ENCODE results near the gene SLC38A10.
"Not testable (repeated sequence)": the region's sequence is repeated elsewhere in the genome, so short reads cannot be mapped to it uniquely, and the experiment has no call there.

Gene SLC38A10

DNA sequence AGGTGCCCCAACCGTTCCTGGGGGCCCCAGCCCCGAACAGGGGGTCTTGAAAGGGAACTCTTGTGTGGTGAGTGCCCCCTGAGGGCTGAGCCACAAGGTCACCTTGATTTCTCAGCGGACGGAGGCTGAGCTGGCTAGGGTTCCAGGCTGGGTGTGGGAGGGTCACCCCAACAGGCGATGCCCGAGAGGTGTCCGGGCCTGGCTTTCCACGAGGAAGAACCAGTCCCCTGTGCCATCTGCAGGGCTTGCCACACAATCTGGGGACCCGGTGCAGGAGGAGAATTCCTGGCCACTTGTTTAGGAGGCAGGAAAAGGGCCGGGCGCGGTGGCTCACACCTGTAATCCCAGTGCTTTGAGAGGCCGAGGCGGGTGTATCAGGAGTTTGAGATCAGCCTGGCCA is 16.8 kb upstream of the SLC38A10 start:
- DNase-seq (ENCODE audit: low read depth), result no peak
- no peak overlapping the region for H3K4me3 ChIP-seq (ENCODE audit: control insufficient read depth, low read depth, low read length)
- TF ChIP-seq, protein P1, sequence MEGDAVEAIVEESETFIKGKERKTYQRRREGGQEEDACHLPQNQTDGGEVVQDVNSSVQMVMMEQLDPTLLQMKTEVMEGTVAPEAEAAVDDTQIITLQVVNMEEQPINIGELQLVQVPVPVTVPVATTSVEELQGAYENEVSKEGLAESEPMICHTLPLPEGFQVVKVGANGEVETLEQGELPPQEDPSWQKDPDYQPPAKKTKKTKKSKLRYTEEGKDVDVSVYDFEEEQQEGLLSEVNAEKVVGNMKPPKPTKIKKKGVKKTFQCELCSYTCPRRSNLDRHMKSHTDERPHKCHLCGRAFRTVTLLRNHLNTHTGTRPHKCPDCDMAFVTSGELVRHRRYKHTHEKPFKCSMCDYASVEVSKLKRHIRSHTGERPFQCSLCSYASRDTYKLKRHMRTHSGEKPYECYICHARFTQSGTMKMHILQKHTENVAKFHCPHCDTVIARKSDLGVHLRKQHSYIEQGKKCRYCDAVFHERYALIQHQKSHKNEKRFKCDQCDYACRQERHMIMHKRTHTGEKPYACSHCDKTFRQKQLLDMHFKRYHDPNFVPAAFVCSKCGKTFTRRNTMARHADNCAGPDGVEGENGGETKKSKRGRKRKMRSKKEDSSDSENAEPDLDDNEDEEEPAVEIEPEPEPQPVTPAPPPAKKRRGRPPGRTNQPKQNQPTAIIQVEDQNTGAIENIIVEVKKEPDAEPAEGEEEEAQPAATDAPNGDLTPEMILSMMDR (IDR thresholded peaks at IDR 0.05; ENCODE audit: control insufficient read depth, insufficient read depth, low read depth, low read length, missing control alignments), result no peak

GRCh38 chr17:81310949-81311550 is 15.9 kb upstream of the SLC38A10 start:
- TF ChIP-seq, protein P1 (IDR thresholded peaks at IDR 0.05; ENCODE audit: control insufficient read depth, insufficient read depth, low read depth, low read length, missing control alignments), result no peak
- no peak for DNase-seq (ENCODE audit: low read depth)
- H3K4me3 ChIP-seq (ENCODE audit: control insufficient read depth, low read depth, low read length), result no peak overlapping the region

GRCh38 chr17:81309859-81310839 is 15.0 kb upstream of the SLC38A10 start:
- H3K4me3 ChIP-seq (ENCODE audit: control insufficient read depth, low read depth, low read length), result no peak overlapping the region
- no peak for DNase-seq (ENCODE audit: low read depth)

DNA sequence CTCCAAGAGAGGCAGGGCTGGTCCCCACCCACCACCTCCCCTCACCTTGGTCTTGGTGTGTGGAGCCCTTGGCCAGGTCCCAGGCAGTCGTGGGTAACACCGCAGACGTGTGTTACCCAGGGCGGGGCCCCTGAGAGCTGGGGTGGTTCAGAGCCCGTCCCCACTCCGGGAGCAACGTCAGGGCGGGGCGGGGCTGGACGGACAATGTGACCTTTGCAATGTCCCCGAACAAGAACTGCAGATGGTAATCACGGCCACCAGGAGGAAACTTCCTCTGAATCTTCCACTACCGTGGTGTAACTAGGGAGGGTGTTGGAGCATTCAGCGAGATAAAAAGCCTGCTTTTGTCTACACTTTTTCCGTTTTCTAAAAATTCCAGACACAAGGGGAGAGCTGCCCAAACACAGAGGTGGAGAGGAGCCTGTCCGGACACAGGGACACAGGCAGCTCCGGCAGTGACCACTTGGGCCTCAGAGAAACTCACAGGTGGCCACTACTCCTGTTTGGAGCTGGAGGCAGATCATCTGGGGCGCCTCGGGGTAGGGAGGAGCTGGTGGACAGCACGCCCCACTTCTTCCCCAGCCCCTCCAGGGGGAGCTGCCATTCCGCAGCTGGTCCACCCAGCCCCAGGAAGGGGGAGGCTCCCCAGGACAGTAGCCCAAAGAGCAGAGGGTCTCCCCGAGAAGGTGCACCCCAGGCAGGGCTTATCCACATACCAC is 14.2 kb upstream of the SLC38A10 start:
- no peak for DNase-seq (ENCODE audit: low read depth)
- TF ChIP-seq, protein P1 (IDR thresholded peaks at IDR 0.05; ENCODE audit: control insufficient read depth, insufficient read depth, low read depth, low read length, missing control alignments), result peak; percentile 44
- peak overlapping the region; percentile 8 for H3K4me3 ChIP-seq (ENCODE audit: control insufficient read depth, low read depth, low read length)

More at GRCh38 chr17:81309859-81310839, 15.0 kb upstream of the SLC38A10 start:
- TF ChIP-seq, protein P1 (IDR thresholded peaks at IDR 0.05; ENCODE audit: control insufficient read depth, insufficient read depth, low read depth, low read length, missing control alignments), result no peak

- not testable (repeated sequence) for H3K4me3 ChIP-seq (ENCODE audit: control insufficient read depth, low read depth, low read length); DNase-seq (ENCODE audit: low read depth)
Observed at GRCh38 chr17:81308784-81309139, 13.7 kb upstream of the SLC38A10 start.

DNA sequence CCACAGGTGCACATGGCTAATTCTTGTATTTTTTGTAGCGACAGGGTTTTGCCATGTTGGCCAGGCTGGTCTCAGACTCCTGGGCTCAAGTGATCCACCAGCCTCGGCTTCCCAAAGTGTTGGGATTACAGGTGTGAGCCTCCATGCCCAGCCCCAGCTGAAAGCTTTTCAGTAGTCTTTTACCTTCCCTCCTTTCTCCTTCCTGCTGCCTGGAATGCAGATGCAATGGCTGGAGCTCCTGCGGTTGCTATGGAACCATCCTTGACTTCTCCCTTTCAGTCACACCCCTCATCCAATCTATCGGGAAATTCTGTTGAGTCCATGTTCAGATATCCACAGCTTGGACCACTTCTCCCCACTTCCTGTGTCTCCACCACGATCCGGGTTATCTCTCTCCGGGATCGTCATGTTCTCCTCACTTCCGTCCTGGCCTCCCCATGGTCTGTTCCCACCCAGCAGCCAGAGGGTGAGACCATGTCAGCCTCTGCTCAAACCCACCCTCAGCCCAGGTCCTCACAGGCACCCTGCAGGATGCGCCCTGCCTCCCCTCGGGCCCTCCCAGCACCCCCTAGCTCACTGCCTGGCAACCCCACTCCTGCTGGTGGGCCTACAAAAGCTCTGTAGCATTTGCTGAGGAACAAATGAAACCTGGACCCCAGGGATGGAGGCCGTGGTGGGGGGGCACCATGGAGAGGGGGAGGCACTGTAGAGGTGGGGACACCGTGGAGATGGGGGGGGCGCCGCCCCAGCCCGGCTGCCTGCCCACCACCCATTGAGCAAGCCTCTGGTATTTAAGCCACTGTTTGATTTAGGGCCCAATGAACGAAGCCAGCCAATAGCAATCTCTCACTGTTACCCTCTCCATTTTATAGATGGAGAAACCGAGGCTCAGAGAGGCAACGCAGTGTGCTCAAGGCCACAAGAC is 12.8 kb upstream of the SLC38A10 start:
- TF ChIP-seq, protein P1 (IDR thresholded peaks at IDR 0.05; ENCODE audit: control insufficient read depth, insufficient read depth, low read depth, low read length, missing control alignments), result no peak
- no peak for DNase-seq (ENCODE audit: low read depth)
- no peak overlapping the region for H3K4me3 ChIP-seq (ENCODE audit: control insufficient read depth, low read depth, low read length)
